ENCODE results near the gene LRRC40.

GRCh38 chr1:70171512-70171911 lies 33.9 kb downstream of the LRRC40 start:
- TF ChIP-seq CTCF (conservative IDR thresholded peaks at IDR 0.05 in 1 of 2, IDR thresholded peaks at IDR 0.05 in 1 of 2; ENCODE audit: extremely low read depth in 1 of 2, insufficient read depth in 1 of 2, low read depth in 1 of 2, low read length in 2 of 2) (no peak), EZH2 (IDR thresholded peaks at IDR 0.05; ENCODE audit: borderline replicate concordance, low read length) (no peak)

Data from mammary epithelial cell (primary cell).